HepG2 (cell line): ENCODE data around the gene BRCA1. TPM values are rescaled to one million over a fixed set of nuclear protein-coding genes. Genes with fewer than 3 reads are reported as not detected.

Source experiments
- BRD4 ChIP-seq: sonication (generic); formaldehyde crosslinking; IDR thresholded peaks from 2 replicates; pipeline ENCODE4 v1.4.0; 2020; ENCODE audit warnings: missing genetic modification reagents
- KDM2A ChIP-seq: sonication (generic); formaldehyde crosslinking; IDR thresholded peaks from 2 replicates; pipeline ENCODE4 v1.4.0; 2020; ENCODE audit warnings: low read depth, missing genetic modification reagents, borderline replicate concordance
- MTF2 ChIP-seq: sonication (generic); formaldehyde crosslinking; IDR thresholded peaks from 2 replicates; pipeline ENCODE4 v1.5.0; 2020; ENCODE audit warnings: missing genetic modification reagents, borderline replicate concordance
- SMARCE1 ChIP-seq: fragments of 450-650 bp; IDR thresholded peaks from 2 replicates; pipeline ENCODE4 v1.6.1; 2017; ENCODE audit warnings: borderline replicate concordance
- STAT6 ChIP-seq: sonication (generic); formaldehyde crosslinking; IDR thresholded peaks from 2 replicates; pipeline ENCODE4 v1.4.0; 2020; ENCODE audit warnings: missing genetic modification reagents, mild to moderate bottlenecking, borderline replicate concordance
- ZBTB34 ChIP-seq: sonication (generic); formaldehyde crosslinking; IDR thresholded peaks from 2 replicates; pipeline ENCODE4 v1.8.0; 2022; ENCODE audit warnings: mild to moderate bottlenecking, missing genetic modification reagents
- ZBTB39 ChIP-seq: sonication (generic); formaldehyde crosslinking; IDR thresholded peaks from 2 replicates; pipeline ENCODE4 v1.5.0; 2020; ENCODE audit warnings: missing genetic modification reagents
- ZHX1 ChIP-seq: sonication (generic); formaldehyde crosslinking; IDR thresholded peaks from 2 replicates; pipeline ENCODE4 v1.8.1; 2022; ENCODE audit warnings: low read depth, mild to moderate bottlenecking, missing genetic modification reagents
- ZNF318 ChIP-seq: sonication (generic); formaldehyde crosslinking; IDR thresholded peaks from 2 replicates; pipeline ENCODE4 v1.4.0; 2020; ENCODE audit warnings: mild to moderate bottlenecking, missing genetic modification reagents
- polyA plus RNA-seq, 8 experiments: library from polyadenylated mRNA; depleted of rRNA in 3 of 8; stranded (reverse) in 7 of 8; unstranded in 1 of 8; fragments of >200 nt; fragmentation: Illumina TruSeq in 4 of 8; extraction: Trizol in 4 of 8; gene quantifications; 2 replicates each; pipeline versions ENCODE4 v1.2.1 to v1.2.3, GENCODE V29; 2011 to 2016; ENCODE audit warnings: low read depth in 4 of 8, missing spikeins in 1 of 8, mixed read lengths in 1 of 8; ENCODE audit not compliant: insufficient read depth in 1 of 8
- total RNA-seq, 5 experiments: library from RNA; depleted of rRNA; stranded (reverse); fragments of >200 nt; fragmentation: Illumina TruSeq; extraction: Trizol; gene quantifications; 2 replicates each; pipeline ENCODE4 v1.2.3, GENCODE V29; 2016; ENCODE audit warnings: low read depth in 1 of 5

BRCA1 gene
- total and polyA plus RNA-seq, 2 of the 13 experiments (the other 11 are each of a cell fraction or from before 2014, with no cell fraction given), result 13.3 to 37.5 TPM

GRCh38 chr17:43068570-43069367, 56.4 kb downstream of the BRCA1 start (continued):
- peak; percentile 100 for TF ChIP-seq ZBTB34 (CRISPR knock-in tag)
- TF ChIP-seq BRD4, result no peak
- TF ChIP-seq ZHX1 (CRISPR knock-in tag), result peak; percentile 96
- TF ChIP-seq ZBTB39, result 0 out of 2 replicates have a peak, but pooled peaks have one; percentile 55
- TF ChIP-seq STAT6 (CRISPR knock-in tag), result no peak; the same call in 1 of the 2 replicates
- TF ChIP-seq MTF2 (CRISPR knock-in tag), result 0 out of 2 replicates have a peak, but pooled peaks have one; percentile 67
- TF ChIP-seq KDM2A, result peak; percentile 27; the same call in 1 of the 2 replicates
- TF ChIP-seq ZNF318 (CRISPR knock-in tag), result no peak
- TF ChIP-seq SMARCE1, result no peak
